CD4-positive, alpha-beta T cell (primary cell): ENCODE measurements around the gene ZNF74. TPM values are rescaled to one million over a fixed set of nuclear protein-coding genes. Genes with fewer than 3 reads are reported as not detected.

ENCODE experiments used
- ATAC-seq: fragments of 200-7000 bp; cut with Tn5 transposase; one replicate; pipeline ENCODE4 v1.10.0; 2022; ENCODE audit warnings: mild to moderate bottlenecking; ENCODE audit not compliant: poor library complexity
- CTCF ChIA-PET: fragments of 350-600 bp; sonication (Branson Sonifier 250); formaldehyde crosslinking; loops from one replicate; lab custom pipeline; 2021; ENCODE audit warnings: antibody characterized with exemption, inconsistent platforms; lab: Charles Lee
- POLR2A ChIA-PET: fragments of 350-600 bp; sonication (Branson Sonifier 250); formaldehyde crosslinking; loops from one replicate; lab custom pipeline; 2021; ENCODE audit warnings: antibody characterized with exemption, inconsistent platforms; lab: Charles Lee
- DNase-seq, 14 experiments: peaks; one replicate each; pipeline ENCODE4 v3.0.0-alpha.2; 2013 to 2020; ENCODE audit warnings: mixed read lengths in 2 of 14
- H3K27ac ChIP-seq, 2 donors: one replicate each; pipeline versions ENCODE4 v1.5.1 to v1.7.0; 2013; ENCODE audit warnings: low read length in 2 of 2, low read depth in 1 of 2, mild to moderate bottlenecking in 1 of 2
- H3K27me3 ChIP-seq, 2 experiments: 1 replicate in 1 of 2; 2 replicates in 1 of 2; pipeline versions ENCODE4 v1.6.1 to v1.7.0; 2013; ENCODE audit warnings: low read length in 2 of 2, control low read depth in 1 of 2, mild to moderate bottlenecking in 1 of 2, moderate library complexity in 1 of 2; ENCODE audit not compliant: insufficient read depth in 2 of 2, control insufficient read depth in 1 of 2
- H3K36me3 ChIP-seq: one replicate; pipeline ENCODE4 v1.6.1; 2013; ENCODE audit warnings: low read length, control low read depth; ENCODE audit not compliant: insufficient read depth
- H3K4me1 ChIP-seq: one replicate; pipeline ENCODE4 v1.6.1; 2013; ENCODE audit warnings: low read length, control low read depth; ENCODE audit not compliant: insufficient read depth
- H3K4me3 ChIP-seq: one replicate; pipeline ENCODE4 v1.5.1; 2013; ENCODE audit warnings: mild to moderate bottlenecking, low read length, moderate library complexity
- H3K9me3 ChIP-seq, 2 experiments: 1 replicate in 1 of 2; 2 replicates in 1 of 2; pipeline versions ENCODE4 v1.6.1 to v1.7.0; 2013; ENCODE audit warnings: low read length in 2 of 2, mild to moderate bottlenecking in 2 of 2, control low read depth in 1 of 2, moderate library complexity in 1 of 2; ENCODE audit not compliant: control insufficient read depth in 1 of 2, insufficient read depth in 1 of 2
- H3K27ac Mint-ChIP-seq: one replicate; pipeline ENCODE4 v1.8.0; 2020; ENCODE audit warnings: mixed read lengths
- H3K27me3 Mint-ChIP-seq: one replicate; pipeline ENCODE4 v1.8.0; 2021; ENCODE audit warnings: mixed read lengths
- H3K36me3 Mint-ChIP-seq: one replicate; pipeline ENCODE4 v1.8.0; 2021; ENCODE audit warnings: low read depth, mixed read lengths
- H3K4me1 Mint-ChIP-seq: one replicate; pipeline ENCODE4 v1.8.0; 2021; ENCODE audit warnings: low read depth, mixed read lengths
- H3K4me3 Mint-ChIP-seq: one replicate; pipeline ENCODE4 v1.8.0; 2020; ENCODE audit warnings: mild to moderate bottlenecking, mixed read lengths
- H3K9me3 Mint-ChIP-seq: one replicate; pipeline ENCODE4 v1.8.0; 2020; ENCODE audit warnings: mixed read lengths
- intact Hi-C, 2 experiments: fragments of 100-400 bp; cut with DNase I in 1 of 2; cut with micrococcal nuclease in 1 of 2; formaldehyde crosslinking; loops; one replicate each; pipeline versions ENCODE4 v1.15.1 to v1.9.0; 2023 to 2025; cut with DNase I, micrococcal nuclease
- total RNA-seq, 174 experiments: library from RNA in 2 of 174; stranded (reverse) in 2 of 174; gene quantifications; one replicate each; pipeline ENCODE4 v1.2.3 and lab custom pipeline; 2021 to 2026
- TF ChIP-seq, protein P1 (sequence below): fragments of 200-600 bp; IDR thresholded peaks from one replicate; pipeline ENCODE4 v1.8.0; 2022; ENCODE audit warnings: antibody characterized with exemption, mild to moderate bottlenecking

ZNF74 gene
- total RNA-seq, 2 experiments from 2014 or later, result 1.7 to 2.3 TPM

- Histone ChIP-seq H3K36me3 (peaks cover 35% of the 10 kb centered on the region), H3K27ac (no peak overlapping the region), H3K9me3 (no peaks in the 10 kb centered on the region), H3K27me3 (no peaks in the 10 kb centered on the region), H3K4me1 (peaks cover 8% of the 10 kb centered on the region), H3K4me3 (no peak overlapping the region)
- Mint-ChIP-seq H3K27ac (no peak overlapping the region), H3K9me3 (no peaks in the 10 kb centered on the region), H3K4me3 (no peak overlapping the region), H3K36me3 (peaks cover 43% of the 10 kb centered on the region), H3K4me1 (peaks cover 6% of the 10 kb centered on the region), H3K27me3 (no peaks in the 10 kb centered on the region)
- ChIA-PET POLR2A (no interaction called here), CTCF (no interaction called here)
- no peak for ATAC-seq
- TF ChIP-seq, protein P1, sequence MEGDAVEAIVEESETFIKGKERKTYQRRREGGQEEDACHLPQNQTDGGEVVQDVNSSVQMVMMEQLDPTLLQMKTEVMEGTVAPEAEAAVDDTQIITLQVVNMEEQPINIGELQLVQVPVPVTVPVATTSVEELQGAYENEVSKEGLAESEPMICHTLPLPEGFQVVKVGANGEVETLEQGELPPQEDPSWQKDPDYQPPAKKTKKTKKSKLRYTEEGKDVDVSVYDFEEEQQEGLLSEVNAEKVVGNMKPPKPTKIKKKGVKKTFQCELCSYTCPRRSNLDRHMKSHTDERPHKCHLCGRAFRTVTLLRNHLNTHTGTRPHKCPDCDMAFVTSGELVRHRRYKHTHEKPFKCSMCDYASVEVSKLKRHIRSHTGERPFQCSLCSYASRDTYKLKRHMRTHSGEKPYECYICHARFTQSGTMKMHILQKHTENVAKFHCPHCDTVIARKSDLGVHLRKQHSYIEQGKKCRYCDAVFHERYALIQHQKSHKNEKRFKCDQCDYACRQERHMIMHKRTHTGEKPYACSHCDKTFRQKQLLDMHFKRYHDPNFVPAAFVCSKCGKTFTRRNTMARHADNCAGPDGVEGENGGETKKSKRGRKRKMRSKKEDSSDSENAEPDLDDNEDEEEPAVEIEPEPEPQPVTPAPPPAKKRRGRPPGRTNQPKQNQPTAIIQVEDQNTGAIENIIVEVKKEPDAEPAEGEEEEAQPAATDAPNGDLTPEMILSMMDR, result no peak
- no peak for DNase-seq
- intact Hi-C loops, result no loop called here
Observed at GRCh38 chr22:20405931-20406685, 12.2 kb downstream of the ZNF74 start.

GRCh38 chr22:20406686-20407408, 12.9 kb downstream of the ZNF74 start:
- H3K36me3 ChIP-seq, result peaks cover 30% of the 10 kb centered on the region
- peaks cover 8% of the 10 kb centered on the region for H3K4me1 ChIP-seq
- DNase-seq, result no peak
- TF ChIP-seq, protein P1, result no peak
- no peak overlapping the region for H3K27ac ChIP-seq
- no peaks in the 10 kb centered on the region for H3K9me3 Mint-ChIP-seq
- no peaks in the 10 kb centered on the region for H3K9me3 ChIP-seq
- no peak for ATAC-seq
- H3K27me3 Mint-ChIP-seq, result no peaks in the 10 kb centered on the region
- POLR2A ChIA-PET, result no interaction called here
- H3K27ac Mint-ChIP-seq, result no peak overlapping the region
- no peaks in the 10 kb centered on the region for H3K27me3 ChIP-seq
- CTCF ChIA-PET, result no interaction called here
- intact Hi-C loops, result no loop called here
- peaks cover 6% of the 10 kb centered on the region for H3K4me1 Mint-ChIP-seq
- peaks cover 43% of the 10 kb centered on the region for H3K36me3 Mint-ChIP-seq
- H3K4me3 Mint-ChIP-seq, result no peak overlapping the region
- H3K4me3 ChIP-seq, result no peak overlapping the region

DNA sequence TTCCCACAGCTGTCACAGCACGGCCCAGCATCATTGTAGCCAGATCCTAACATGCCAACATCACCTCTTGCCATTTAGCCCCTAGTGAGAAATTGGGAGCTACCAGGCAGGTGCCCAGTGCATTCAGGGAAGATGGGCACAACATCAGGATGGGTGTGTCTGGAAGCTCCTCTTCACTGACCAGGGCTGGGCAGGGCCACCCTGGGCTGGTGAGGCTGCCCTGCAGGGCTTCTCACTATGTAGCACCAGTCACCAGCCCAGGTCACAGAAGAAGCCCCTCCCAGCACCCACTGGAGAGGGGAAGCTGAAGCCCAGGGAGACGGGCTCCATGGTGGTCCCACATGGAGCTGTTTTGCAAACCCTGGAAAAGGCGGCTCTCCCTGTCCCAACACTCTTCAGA, 13.9 kb downstream of the ZNF74 start:
- ATAC-seq (no peak), DNase-seq (no peak)
- TF ChIP-seq, protein P1, result no peak
- intact Hi-C loops, result no loop called here
- Histone ChIP-seq H3K27me3 (no peaks in the 10 kb centered on the region), H3K4me3 (no peak overlapping the region), H3K4me1 (peaks cover 7% of the 10 kb centered on the region), H3K36me3 (peaks cover 27% of the 10 kb centered on the region), H3K9me3 (no peaks in the 10 kb centered on the region), H3K27ac (no peak overlapping the region)
- no peaks in the 10 kb centered on the region for H3K27me3 Mint-ChIP-seq
- no peak overlapping the region for H3K27ac Mint-ChIP-seq
- ChIA-PET POLR2A (no interaction called here), CTCF (interaction anchor here (0.6 to 1.3 kb wide), 4 partner anchors 11 to 163 kb away, joined by 3 to 5 read pairs (median 4); no protein-coding TSS in a partner anchor)
- H3K4me1 Mint-ChIP-seq, result peaks cover 6% of the 10 kb centered on the region
- H3K36me3 Mint-ChIP-seq, result peaks cover 38% of the 10 kb centered on the region
- no peaks in the 10 kb centered on the region for H3K9me3 Mint-ChIP-seq
- H3K4me3 Mint-ChIP-seq, result no peak overlapping the region
